Dermis blood vessel endothelial cell (primary cell): ENCODE data around the gene RPS19. TPM values are rescaled to one million over a fixed set of nuclear protein-coding genes. Genes with fewer than 3 reads are reported as not detected.
"Not testable (repeated sequence)": the region's sequence is repeated elsewhere in the genome, so short reads cannot be mapped to it uniquely, and the experiment has no call there.

Source experiments
- DNase-seq: peaks from one replicate; pipeline ENCODE4 v3.0.0; 2010
- total RNA-seq: library from RNA; depleted of rRNA; stranded (reverse); fragments of >200 nt; gene quantifications from 2 replicates; pipeline ENCODE4 v1.2.3, GENCODE V29; 2014

The RPS19 gene
- total RNA-seq, 1 donor from 2014 or later: 1,770 TPM

DNA sequence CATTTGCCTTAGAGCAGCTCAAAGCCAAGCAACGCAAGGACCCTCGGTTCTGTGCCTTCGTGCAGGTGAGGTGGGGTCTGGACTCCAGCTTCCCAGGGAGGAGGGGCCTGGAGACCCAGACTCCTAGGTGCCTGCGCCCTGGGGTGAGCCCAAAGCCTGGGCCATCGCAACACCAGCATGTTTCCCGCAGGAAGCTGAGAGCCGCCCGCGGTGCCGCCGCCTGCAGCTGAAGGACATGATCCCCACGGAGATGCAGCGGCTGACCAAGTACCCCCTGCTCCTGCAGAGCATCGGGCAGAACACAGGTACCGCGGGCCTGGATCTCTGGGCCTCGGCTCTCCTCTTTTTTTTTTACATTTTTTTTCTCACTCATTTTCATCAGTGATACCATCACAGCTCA lies 42.5 kb downstream of the RPS19 start:
- no peak for DNase-seq

GRCh38 chr19:41903193-41903953 lies 43.3 kb downstream of the RPS19 start:
- DNase-seq: no peak

DNA sequence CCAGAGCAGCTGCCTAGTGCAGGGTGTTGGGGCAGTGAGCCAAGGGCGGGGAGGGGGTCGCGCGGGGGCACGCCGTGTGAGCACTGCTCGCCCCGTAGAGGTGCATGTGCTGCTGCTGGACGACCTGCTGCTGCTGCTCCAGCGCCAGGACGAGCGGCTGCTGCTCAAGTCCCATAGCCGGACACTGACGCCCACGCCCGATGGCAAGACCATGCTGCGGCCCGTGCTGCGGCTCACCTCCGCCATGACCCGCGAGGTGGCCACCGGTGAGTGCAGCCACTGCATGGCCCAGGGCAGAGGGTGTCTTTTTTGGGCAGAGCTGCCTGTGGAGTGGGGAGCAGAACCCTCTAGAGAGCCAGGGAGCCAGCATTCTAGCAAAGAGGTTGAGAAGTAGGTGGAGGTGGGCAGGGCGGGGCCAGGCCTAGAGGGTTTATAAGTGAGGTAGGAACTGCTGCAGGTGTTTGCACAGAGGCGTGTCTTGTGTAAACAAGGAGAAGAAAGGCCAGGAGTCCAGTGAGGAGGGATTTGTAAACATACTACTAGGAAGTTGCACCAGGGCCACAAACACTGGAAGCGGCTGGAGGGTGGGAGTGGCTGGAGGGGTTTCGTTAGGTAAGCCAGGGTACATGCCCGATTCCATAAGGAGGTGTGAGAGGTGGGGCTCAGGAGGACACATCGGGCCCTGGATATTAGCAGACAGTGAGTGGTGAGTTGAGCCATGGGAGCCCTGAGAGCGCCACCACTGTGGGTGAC lies 44.2 kb downstream of the RPS19 start:
- DNase-seq: no peak

- no peak for DNase-seq
These were observed 45.4 kb downstream of the RPS19 start for GRCh38 chr19:41905273-41906002.

GRCh38 chr19:41906271-41906670 lies 46.2 kb downstream of the RPS19 start:
- no peak for DNase-seq

DNA sequence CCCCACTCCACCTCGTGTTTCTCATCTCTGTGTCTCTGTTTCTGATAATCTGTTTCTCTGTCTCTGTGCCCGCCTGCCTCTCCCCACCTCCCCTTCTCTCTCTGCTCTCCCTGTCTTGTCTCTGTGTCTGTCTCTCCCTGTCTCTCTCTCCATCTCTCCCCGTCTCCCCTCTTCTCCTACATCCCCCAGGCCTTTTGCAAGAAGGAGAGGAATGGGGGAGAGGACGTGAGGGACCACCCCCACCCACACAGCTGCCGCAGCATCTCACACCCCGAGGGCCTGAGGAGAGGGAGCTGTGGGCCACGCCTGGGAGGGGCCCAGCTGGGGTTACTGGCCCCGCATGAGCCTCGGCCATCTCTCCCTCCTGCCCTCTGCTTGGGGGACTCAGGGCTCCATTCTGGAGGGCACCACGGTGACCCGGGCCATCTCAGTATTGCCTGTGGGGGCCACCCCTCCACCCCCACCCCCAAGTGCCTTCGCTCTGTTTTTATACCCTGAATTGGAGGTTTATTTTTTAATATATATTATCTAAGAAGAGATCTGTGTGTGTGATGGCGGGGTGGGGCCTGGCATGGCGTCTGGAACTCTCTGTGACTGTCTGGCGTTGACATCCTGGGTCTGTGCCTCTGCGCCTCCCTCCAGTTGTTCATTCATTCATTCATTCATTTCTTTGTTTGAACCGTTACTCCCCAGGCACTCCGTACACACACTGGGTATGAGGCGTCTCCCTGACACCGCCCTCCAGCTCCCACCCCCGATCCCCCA lies 47.0 kb downstream of the RPS19 start:
- DNase-seq: no peak

GRCh38 chr19:41907994-41908615 lies 48.0 kb downstream of the RPS19 start:
- DNase-seq: no peak

GRCh38 chr19:41908724-41909464 lies 48.8 kb downstream of the RPS19 start:
- no peak for DNase-seq

DNA sequence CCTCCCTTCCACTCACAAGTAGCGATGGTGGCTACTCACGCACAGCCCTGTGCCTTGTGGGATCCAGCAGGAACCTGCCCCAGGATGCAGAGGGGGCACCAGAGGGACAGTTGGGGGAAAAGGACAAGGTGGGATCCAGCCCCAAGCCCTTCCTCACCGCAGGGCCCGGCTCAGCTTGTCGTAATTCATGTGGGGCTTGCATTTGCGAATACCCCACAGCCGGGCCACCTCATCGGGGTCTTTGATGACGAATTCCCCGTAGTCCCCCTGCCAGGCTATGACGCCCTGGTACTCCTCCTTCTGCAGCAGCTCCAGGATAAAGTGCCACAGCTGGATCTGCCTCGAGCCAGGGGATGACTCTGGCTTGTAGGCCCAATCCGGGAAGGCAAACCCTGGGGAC lies 49.7 kb downstream of the RPS19 start:
- DNase-seq: no peak

GRCh38 chr19:41910240-41910991 lies 50.4 kb downstream of the RPS19 start:
- DNase-seq: no peak

- no peak for DNase-seq
These were observed 51.2 kb downstream of the RPS19 start for GRCh38 chr19:41910992-41911888.

- DNase-seq: no peak
These were observed 52.1 kb downstream of the RPS19 start for GRCh38 chr19:41911889-41912731.

DNA sequence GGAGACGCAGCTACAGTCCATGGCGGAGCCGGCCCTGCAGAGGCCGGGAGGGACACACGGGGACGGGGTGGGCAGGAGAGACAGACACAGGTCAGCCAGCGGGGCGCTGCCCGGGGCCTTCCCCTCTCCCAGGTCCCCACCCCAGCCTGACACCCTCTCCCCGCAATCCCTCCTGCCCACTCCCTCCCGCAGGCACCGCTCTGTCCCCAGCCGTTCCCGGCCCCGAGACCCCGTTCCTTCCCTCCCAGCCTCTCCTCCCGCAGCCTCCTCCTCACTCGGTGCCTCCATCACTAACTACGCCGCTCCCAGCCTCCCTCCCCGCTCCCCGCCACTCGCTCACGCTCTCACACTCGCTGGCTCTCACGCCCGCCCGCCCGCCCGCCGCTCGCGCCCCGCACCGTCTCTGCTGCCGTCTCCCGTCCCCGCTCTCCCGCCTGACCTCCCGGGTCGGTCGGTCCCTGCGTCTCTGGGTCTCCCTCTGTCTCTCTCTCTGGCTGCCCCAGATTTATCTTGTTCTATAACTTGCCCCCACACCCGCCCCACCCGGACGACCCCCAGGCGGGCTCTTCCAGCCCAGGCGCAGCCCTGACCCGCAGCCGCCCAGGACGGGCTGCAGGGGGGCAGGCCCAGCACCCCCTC lies 53.0 kb downstream of the RPS19 start:
- DNase-seq: no peak

GRCh38 chr19:41913538-41914423 lies 53.7 kb downstream of the RPS19 start:
- no peak for DNase-seq

DNA sequence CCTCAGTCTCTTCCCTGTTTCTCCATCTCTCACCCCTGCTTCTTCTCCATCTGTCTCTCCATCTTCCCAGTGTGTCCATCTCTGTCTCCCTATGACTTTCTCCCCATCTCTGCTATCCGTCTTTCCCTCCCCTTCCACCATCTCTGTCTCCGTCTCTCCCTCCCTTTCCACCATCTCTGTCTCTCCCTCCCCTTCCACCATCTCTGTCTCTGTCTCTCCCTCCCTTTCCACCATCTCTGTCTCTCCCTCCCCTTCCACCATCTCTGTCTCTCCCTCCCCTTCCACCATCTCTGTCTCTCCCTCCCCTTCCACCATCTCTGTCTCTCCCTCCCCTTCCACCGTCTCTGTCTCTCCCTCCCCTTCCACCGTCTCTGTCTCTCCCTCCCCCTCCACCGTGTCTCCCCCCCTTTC lies 54.4 kb downstream of the RPS19 start:
- DNase-seq: not testable (repeated sequence)

- DNase-seq: no peak
These were observed 55.1 kb downstream of the RPS19 start for GRCh38 chr19:41915021-41915775.
